GM10847 (cell line): Measurements from ENCODE around the gene PBX4.

Source experiments
- POLR2A ChIP-seq: IDR thresholded peaks from 2 replicates; pipeline ENCODE4 v1.6.1; 2011; ENCODE audit not compliant: insufficient read length; ENCODE audit errors: extremely low read depth

PBX4 gene

DNA sequence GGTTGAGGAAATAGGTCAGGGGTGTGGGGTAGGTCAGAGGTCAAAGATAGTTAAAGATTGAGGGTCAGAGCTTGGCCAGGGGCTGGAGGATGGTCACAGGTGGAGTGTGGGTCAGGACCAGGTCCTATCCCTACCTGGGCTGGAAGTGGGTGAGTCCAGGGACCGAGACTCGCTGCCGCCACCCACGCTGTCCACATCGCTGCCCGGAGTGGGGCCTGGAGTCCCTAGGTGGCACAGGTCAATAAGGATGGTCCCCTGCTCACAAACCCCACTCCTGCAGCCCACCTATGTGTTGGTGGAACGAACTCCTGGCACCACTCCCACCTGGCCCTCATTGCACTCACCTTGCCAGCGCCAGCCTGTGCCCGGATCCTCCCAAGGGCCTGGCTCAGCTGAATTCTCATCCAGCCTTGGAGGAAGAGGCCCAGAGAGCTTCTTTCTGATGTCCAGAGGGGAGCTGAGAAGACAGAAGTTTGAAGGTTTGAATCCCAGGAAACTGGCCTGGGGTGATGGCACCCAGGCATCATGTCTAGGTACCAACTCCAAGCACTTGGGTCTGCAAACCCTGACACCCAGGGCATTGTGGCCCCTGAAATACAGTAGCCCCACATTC lies 18.2 kb upstream of the PBX4 start:
- TF ChIP-seq POLR2A: no peak

GRCh38 chr19:19635313-19635702 lies 16.8 kb upstream of the PBX4 start:
- no peak for TF ChIP-seq POLR2A

- TF ChIP-seq POLR2A: no peak
Measured at GRCh38 chr19:19634516-19635312, 16.2 kb upstream of the PBX4 start.

DNA sequence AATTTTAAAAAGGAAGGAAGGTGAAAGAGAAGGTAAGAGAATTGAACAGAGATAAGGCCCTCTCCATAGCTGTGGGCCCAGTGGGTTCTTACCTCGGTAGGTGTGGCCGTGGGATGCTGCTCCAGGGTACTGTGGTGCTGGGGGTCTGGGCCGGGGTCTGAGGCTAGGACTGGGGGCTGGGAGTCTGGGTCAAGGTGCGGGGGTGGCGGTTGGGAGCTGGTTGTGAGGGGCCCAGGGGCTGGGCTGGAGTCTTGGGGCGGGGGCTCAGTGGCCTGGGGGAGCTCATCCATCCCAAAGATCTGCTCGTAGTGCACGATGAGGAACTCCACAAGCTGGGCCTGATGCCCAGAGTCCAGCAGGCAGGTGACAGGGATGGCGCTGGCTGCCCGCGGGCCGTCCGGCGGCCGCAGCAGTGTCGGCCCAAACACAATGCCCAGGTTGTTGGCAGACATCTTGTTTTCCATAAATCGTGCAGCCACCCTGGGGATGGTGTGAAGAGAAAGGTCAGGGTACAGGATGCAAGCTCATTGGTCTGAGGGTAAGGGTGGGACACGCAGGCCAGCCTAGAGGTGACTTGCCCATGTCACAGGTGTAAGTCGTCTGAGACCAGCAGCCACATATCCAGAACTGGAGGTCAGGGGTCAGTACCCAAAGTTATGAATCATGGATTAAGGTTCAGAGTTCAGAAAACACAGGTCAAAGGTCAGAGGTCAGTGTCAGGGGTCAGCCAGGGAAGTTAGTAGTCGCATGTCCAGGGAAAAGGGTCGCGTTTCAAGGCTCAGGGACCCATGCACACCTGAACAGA lies 15.4 kb upstream of the PBX4 start:
- no peak for TF ChIP-seq POLR2A

- no peak for TF ChIP-seq POLR2A
Measured at GRCh38 chr19:19632661-19633060, 14.2 kb upstream of the PBX4 start.

- TF ChIP-seq POLR2A: no peak
Measured at GRCh38 chr19:19631346-19631745, 12.9 kb upstream of the PBX4 start.

- no peak for TF ChIP-seq POLR2A
Measured at GRCh38 chr19:19630426-19630825, 11.9 kb upstream of the PBX4 start.

GRCh38 chr19:19630062-19630414 lies 11.6 kb upstream of the PBX4 start:
- TF ChIP-seq POLR2A: no peak

DNA sequence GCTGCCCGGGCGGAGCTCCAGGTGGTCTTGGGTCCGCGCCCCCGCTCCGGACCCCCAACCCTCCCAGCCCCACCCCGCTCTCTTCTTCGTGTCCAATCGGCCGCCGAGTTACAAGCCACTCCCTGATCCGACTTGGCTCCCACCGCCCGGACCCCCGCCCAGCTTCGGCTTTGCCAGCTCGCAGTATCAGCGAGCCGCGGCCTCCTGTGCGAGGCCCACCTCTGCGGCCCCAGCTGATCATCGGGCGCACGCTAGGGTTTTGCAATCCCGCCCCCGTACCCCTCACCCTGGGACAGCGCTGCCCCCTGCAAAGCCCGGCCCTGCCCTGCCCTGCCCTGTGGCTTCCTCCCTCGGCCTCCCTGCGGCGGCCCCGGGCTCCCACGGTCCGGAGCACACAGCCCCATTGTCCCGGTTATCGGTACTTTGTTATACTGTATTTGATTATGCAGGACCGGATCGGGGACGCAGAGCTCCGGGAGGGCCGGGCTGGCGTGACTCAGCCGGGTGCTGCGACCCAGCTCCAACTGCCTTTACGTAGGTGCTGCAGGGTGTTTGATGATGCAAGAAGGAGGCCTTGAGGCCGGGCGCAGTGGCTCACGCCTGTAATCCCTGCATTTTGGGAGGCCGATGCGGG lies 10.1 kb upstream of the PBX4 start:
- TF ChIP-seq POLR2A: no peak

DNA sequence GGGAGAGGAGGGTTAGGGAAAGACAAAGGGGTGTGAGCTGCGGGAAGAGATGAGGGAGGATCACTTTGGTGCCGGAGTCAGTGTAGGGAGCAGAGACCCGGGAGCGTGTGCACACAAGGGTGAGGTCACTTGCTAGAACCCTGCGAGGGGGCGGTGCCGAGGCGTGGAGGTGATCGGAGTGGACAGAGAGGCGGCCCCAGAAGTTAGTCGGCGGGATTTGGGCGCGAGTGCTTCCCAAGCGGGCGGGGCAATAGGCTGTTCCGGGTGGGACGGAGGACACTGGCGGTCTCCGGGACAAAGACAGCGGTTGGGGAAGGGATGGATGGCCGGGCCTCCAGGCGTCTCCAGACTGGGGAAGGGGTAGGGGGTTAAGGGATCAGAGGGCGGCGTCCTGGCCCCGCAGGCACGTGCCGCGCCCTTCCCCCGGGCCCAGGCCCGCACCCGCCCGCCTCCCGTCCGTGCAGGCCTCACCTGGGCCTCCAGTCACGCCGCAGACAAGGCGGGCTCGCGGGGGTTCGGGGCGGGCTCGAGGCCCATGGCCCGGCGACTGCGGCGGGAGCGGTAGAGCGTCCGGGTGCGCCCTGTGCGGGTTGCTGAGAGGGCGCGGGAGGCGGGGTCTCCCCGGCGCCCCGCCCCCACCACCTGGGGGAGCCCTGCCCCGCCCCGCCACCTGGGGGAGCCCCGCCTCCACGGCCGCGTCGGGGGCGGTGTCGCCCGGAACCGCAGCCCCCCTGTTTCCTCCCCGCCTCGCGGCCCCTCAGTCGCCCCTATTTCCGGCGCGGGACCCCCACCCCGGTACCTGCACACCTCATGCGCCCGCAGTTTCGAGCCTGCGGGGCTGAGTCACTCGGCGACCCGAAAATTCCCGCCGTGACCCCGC lies 9.4 kb upstream of the PBX4 start, which contains the start of gene LPAR2:
Gene LPAR2 (minus strand): TSS at position 600 of the 880 bp plus-strand sequence. CDS start 945 bp downstream, outside the sequence.
- peak; percentile 51 for TF ChIP-seq POLR2A

DNA sequence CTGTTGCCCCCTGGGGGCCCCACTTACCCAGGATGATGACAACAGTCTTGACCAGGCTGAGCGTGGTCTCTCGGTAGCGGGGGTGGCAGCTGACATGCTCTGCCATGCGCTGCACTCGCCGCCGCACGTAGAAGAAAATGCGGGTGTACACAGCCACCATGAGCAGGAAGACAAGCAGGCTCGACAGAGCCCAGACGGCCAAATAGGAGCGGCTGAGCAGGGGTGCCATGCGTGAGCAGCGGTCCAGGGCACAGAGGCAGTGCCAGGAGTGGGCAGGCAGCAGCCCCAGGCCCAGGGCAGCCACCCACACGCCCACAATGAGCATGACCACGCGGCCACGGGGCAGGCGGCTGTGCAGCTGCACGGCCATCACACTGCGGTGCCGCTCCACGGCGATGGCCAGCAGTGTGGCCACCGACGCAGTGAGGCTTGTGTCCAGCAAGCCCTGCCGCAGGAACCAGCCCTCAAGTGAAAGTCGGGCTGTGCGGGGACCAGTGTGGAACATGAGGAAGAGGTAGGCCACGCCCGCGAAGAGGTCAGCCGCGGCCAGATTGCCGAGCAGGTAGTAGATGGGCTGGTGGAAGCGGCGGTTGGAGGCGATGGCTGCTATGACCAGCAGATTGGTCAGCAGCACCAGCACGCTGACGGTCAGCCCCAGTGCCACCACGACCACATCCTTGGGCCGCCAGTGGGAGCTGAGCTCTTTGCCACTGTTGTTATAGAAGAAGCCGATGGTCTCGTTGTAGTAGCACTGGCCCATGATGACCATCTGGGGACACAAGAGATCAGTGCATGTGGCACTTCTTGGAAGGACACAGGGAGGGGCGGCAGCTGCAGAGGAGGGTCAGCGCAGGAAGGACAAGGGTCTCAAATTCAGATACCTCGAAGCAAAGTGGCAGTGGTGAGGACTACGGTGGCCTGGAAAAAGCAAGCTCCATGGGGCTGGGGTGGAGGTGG lies 8.3 kb upstream of the PBX4 start:
- no peak for TF ChIP-seq POLR2A

DNA sequence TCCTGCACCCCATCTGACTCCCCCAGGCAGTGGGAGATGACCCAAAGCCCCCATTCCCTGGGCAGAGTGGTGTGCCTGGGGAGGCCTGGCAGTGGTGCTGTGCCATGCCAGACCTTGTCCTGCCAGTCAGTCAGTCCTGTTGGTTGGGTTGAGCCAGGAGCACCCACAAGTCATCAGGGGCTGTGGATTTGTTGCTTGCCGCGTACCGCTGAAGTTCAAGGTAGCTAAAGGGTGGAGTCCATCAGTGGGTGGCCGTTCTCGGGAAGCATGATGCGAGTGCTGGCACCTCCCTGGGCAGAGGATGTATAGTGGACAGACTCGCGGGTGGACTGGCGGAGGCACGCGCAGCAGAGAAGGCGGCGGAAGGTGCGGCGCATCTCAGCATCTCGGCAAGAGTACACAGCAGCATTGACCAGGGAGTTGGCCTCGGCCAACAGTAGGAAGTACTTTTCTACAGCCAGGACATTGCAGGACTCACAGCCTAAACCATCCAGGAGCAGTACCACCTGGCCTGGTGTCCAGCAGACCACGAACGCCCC lies 5.6 kb upstream of the PBX4 start:
- TF ChIP-seq POLR2A: no peak

- TF ChIP-seq POLR2A: no peak
Measured at GRCh38 chr19:19623383-19623782, 4.9 kb upstream of the PBX4 start.

- no peak for TF ChIP-seq POLR2A
Measured at GRCh38 chr19:19619849-19620210, 1.3 kb upstream of the PBX4 start.
